ENCODE data around the gene ROBO1. TPM values are rescaled to one million over a fixed set of nuclear protein-coding genes. Genes with fewer than 3 reads are reported as not detected.

Gene ROBO1
- total RNA-seq, 1 experiment from 2014 or later: 35.5 TPM

- intact Hi-C loops (cut with micrococcal nuclease): no loop called here
- no peak overlapping the region for H3K4me2 ChIP-seq (ENCODE audit: low read length)
- H3K27me3 ChIP-seq (ENCODE audit: low read length): no peaks in the 10 kb centered on the region
- DNase-seq (no peak), ATAC-seq (no peak)
- no peaks in the 10 kb centered on the region for H4K20me1 ChIP-seq (ENCODE audit: low read length)
- no peaks in the 10 kb centered on the region for H3K4me1 ChIP-seq (ENCODE audit: insufficient read depth, low read length)
- no peak overlapping the region for H3K4me3 ChIP-seq (ENCODE audit: low read length)
- no peaks in the 10 kb centered on the region for H3K79me2 ChIP-seq (ENCODE audit: low read length)
- TF ChIP-seq CTCF (conservative IDR thresholded peaks at IDR 0.05; ENCODE audit: low read depth, low read length) (no peak), EZH2 (IDR thresholded peaks at IDR 0.05; ENCODE audit: low read length, unreplicated experiment) (no peak), EZH2phosphoT487 (IDR thresholded peaks at IDR 0.05; ENCODE audit: borderline replicate concordance, low read length) (no peak)
- H3K9ac ChIP-seq (ENCODE audit: low read length): no peak overlapping the region
- ChIA-PET CTCF (no interaction called here), POLR2A (ENCODE audit: unreplicated experiment) (interaction anchor here (0.6 kb wide), 1 partner anchor 159 kb away, joined by 3 read pairs; no protein-coding TSS in a partner anchor)
- no peak overlapping the region for H3K27ac ChIP-seq (ENCODE audit: low read length)
- no peaks in the 10 kb centered on the region for H3K36me3 ChIP-seq (ENCODE audit: low read depth, low read length)
- BruUV-seq (replicated peaks): no TSS peak
- H3K9me2 ChIP-seq (replicated peaks; ENCODE audit: low read length): no peaks in the 10 kb centered on the region
- no peak overlapping the region for H2AFZ ChIP-seq (ENCODE audit: low read length)
- no peaks in the 10 kb centered on the region for H3F3A ChIP-seq (ENCODE audit: low read length, unreplicated experiment)
- no peaks in the 10 kb centered on the region for H3K9me3 ChIP-seq (ENCODE audit: low read length)
These were observed 114.5 kb downstream of the ROBO1 start for GRCh38 chr3:79653266-79653830.

GRCh38 chr3:79651536-79652065 lies 116.2 kb downstream of the ROBO1 start:
- intact Hi-C loops (cut with micrococcal nuclease): no loop called here
- Histone ChIP-seq H3K9me2 (replicated peaks; ENCODE audit: low read length) (no peaks in the 10 kb centered on the region), H2AFZ (ENCODE audit: low read length) (no peak overlapping the region; the same call in 1 of the 2 replicates), H3K79me2 (ENCODE audit: low read length) (no peaks in the 10 kb centered on the region), H3K9ac (ENCODE audit: low read length) (no peak overlapping the region), H3K27me3 (ENCODE audit: low read length) (no peaks in the 10 kb centered on the region), H3K4me2 (ENCODE audit: low read length) (no peak overlapping the region), H3K27ac (ENCODE audit: low read length) (no peak overlapping the region), H3K4me3 (ENCODE audit: low read length) (no peak overlapping the region), H3F3A (ENCODE audit: low read length, unreplicated experiment) (no peaks in the 10 kb centered on the region), H3K36me3 (ENCODE audit: low read depth, low read length) (no peaks in the 10 kb centered on the region), H4K20me1 (ENCODE audit: low read length) (no peaks in the 10 kb centered on the region), H3K4me1 (ENCODE audit: insufficient read depth, low read length) (no peaks in the 10 kb centered on the region), H3K9me3 (ENCODE audit: low read length) (no peaks in the 10 kb centered on the region)
- ChIA-PET POLR2A (ENCODE audit: unreplicated experiment) (no interaction called here), CTCF (no interaction called here)
- ATAC-seq (no peak), DNase-seq (no peak)
- BruUV-seq (replicated peaks): no TSS peak
- TF ChIP-seq EZH2 (IDR thresholded peaks at IDR 0.05; ENCODE audit: low read length, unreplicated experiment): no peak
- no peak for TF ChIP-seq CTCF (conservative IDR thresholded peaks at IDR 0.05; ENCODE audit: low read depth, low read length)
- no peak for TF ChIP-seq EZH2phosphoT487 (IDR thresholded peaks at IDR 0.05; ENCODE audit: borderline replicate concordance, low read length)

GRCh38 chr3:79639855-79640254 lies 127.9 kb downstream of the ROBO1 start:
- CTCF ChIA-PET: no interaction called here
- H3K9ac ChIP-seq (ENCODE audit: low read length): no peak overlapping the region

More at GRCh38 chr3:79639855-79640254, 127.9 kb downstream of the ROBO1 start:
- H3K9me3 ChIP-seq (ENCODE audit: low read length): no peaks in the 10 kb centered on the region
- 0 out of 2 replicates have a peak, but pooled peaks cover 4% of the 10 kb centered on the region for H3K9me2 ChIP-seq (replicated peaks; ENCODE audit: low read length)
- no peaks in the 10 kb centered on the region for H3K4me1 ChIP-seq (ENCODE audit: insufficient read depth, low read length)
- no TSS peak for BruUV-seq (replicated peaks)
- intact Hi-C loops (cut with micrococcal nuclease): no loop called here
- DNase-seq (no peak), ATAC-seq (no peak)
- no peaks in the 10 kb centered on the region for H4K20me1 ChIP-seq (ENCODE audit: low read length)
- POLR2A ChIA-PET (ENCODE audit: unreplicated experiment): no interaction called here
- H3K4me2 ChIP-seq (ENCODE audit: low read length): no peak overlapping the region
- no peak overlapping the region for H2AFZ ChIP-seq (ENCODE audit: low read length)
- TF ChIP-seq CTCF (conservative IDR thresholded peaks at IDR 0.05; ENCODE audit: low read depth, low read length) (no peak), EZH2phosphoT487 (IDR thresholded peaks at IDR 0.05; ENCODE audit: borderline replicate concordance, low read length) (no peak), EZH2 (IDR thresholded peaks at IDR 0.05; ENCODE audit: low read length, unreplicated experiment) (no peak)
- no peaks in the 10 kb centered on the region for H3F3A ChIP-seq (ENCODE audit: low read length, unreplicated experiment)
- H3K27ac ChIP-seq (ENCODE audit: low read length): no peak overlapping the region
- H3K4me3 ChIP-seq (ENCODE audit: low read length): no peak overlapping the region
- H3K36me3 ChIP-seq (ENCODE audit: low read depth, low read length): no peaks in the 10 kb centered on the region
- no peaks in the 10 kb centered on the region for H3K79me2 ChIP-seq (ENCODE audit: low read length)
- H3K27me3 ChIP-seq (ENCODE audit: low read length): no peaks in the 10 kb centered on the region

Data from PC-3 (cell line).